ENCODE data around the gene CMTM8.
"Not testable (repeated sequence)": the region's sequence is repeated elsewhere in the genome, so short reads cannot be mapped to it uniquely, and the experiment has no call there.

The CMTM8 gene

DNA sequence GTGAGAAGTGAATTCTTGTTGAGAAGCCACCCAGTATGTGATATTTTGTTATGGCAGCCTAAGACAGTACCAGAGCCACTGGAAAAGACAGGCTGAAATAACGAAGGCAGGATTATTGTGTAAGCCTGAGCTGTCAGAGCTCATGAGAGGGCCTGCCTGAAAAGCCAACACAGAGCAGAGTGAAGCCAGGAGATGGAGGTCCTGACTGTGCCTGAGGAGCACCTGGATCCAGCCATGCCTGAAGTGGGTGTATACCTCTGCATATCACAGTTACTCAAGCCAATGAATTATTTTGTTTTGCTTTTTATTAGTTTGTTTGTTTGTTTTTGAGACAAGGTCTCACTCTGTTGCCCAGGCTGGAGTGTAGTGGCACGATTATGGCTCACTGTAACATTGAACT, 149.0 kb downstream of the CMTM8 start:
- no peak for DNase-seq

DNA sequence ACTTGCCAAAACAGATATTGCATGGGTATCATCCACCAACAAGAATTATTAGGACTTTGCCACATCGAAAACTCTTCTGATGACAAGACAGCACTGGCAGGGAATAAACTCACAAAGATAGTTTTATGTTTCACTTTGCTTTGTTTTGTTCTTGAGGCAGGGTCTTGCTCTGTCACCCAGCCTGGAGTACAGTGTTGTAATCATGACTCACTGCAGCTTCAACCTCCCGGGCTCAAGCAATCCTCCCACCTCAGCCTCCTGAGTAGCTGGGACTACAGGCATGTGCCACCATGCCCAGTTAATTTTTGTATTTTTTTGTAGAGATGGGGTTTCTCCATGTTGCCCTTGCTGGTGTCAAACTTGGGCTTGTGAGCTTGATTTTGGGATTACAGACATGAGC, 151.1 kb downstream of the CMTM8 start:
- not testable (repeated sequence) for DNase-seq

- peak in 1 of 2 experiments; percentile 72 for DNase-seq
Observed at GRCh38 chr3:32391643-32392535, 153.4 kb downstream of the CMTM8 start, which contains the start of gene CMTM7. CMTM7 (plus strand) TSS chr3:32391853; CDS start chr3:32391907, 54 bp downstream.

- DNase-seq, result no peak
Observed at GRCh38 chr3:32392536-32393302, 154.2 kb downstream of the CMTM8 start.

DNA sequence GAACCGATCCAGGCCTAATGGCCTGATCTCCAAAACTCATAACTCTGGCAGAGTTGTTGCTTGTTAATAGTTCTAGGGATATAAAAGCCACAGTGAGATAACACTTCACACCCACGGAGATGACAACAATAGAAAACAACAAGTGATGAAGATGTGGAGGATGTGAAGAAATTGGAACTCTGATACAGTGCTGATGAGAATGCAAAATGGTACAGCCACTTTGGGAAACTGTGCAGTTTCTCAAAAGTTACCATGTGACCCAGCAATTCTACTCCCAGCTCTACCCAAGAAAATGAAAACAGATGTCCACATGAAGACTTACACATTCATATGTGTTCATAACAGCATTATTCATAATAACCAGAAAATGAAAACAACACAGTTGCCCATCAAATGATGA, 157.0 kb downstream of the CMTM8 start:
- no peak for DNase-seq

GRCh38 chr3:32397941-32398340, 159.5 kb downstream of the CMTM8 start:
- DNase-seq, result no peak

DNA sequence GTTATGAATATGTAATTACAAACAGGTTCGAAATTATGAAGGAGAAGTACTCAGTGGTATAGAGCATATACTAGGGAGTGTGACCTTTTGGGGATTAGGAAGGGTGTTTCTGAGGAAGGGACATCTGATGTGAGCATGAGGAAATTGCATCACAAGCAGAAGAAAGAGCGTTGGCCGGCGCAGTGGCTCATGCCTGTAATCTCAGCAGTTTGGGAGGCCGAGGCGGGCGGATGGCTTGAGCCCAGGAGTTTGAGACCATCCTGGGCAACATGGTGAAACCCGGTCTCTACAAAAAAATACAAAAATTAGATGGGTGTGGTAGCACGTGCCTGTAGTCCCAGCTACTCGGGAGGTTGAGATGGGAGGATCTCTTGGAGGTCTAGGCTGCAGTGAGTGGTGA, 160.1 kb downstream of the CMTM8 start:
- DNase-seq, result no peak

- DNase-seq, result peak in 1 of 2 experiments; percentile 78
Observed at GRCh38 chr3:32399030-32399620, 160.6 kb downstream of the CMTM8 start.

DNA sequence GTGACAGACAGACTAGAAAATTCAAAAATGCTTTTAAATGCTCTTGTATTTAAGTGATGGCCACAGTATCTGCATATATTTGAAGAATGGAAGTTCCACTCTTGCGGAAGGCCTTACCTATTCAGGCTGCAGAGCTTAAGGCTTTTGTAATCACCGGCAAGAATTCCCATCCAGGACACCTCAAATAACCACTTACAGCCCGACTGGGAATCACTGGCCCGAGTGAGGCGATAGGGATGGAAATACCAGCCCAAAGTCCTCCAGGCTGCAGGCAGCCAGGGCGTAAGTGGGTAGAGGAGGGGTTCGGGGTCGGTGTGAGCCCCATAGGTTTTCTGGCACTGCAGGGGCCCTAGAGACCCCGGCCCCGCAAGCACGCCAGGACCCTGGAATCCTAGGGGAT, 162.6 kb downstream of the CMTM8 start:
- DNase-seq, result no peak

GRCh38 chr3:32401556-32402081, 163.1 kb downstream of the CMTM8 start:
- peak; percentile 11 to 75 for DNase-seq

GRCh38 chr3:32403663-32404062, 165.2 kb downstream of the CMTM8 start:
- no peak for DNase-seq

GRCh38 chr3:32404714-32405113, 166.2 kb downstream of the CMTM8 start:
- DNase-seq, result no peak

DNA sequence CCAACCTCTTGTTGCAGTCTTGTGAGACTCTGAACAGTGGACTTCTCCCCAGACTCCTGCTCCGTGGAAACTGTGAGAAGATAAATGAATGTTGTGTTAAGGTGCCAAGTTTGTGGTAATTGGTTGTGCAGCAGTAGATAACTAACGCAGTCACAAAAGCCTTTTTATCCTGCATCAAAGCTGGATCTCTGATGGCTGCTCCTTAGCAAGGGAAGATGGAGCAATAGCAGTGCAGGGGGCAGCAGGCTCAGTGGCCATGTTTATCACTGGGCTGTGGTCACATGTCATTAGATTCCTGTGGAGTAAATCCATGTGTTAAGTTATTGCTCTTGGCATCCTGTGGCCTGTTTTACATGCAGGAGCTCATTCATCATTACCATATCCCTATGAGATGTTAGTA, 166.7 kb downstream of the CMTM8 start:
- no peak for DNase-seq

DNA sequence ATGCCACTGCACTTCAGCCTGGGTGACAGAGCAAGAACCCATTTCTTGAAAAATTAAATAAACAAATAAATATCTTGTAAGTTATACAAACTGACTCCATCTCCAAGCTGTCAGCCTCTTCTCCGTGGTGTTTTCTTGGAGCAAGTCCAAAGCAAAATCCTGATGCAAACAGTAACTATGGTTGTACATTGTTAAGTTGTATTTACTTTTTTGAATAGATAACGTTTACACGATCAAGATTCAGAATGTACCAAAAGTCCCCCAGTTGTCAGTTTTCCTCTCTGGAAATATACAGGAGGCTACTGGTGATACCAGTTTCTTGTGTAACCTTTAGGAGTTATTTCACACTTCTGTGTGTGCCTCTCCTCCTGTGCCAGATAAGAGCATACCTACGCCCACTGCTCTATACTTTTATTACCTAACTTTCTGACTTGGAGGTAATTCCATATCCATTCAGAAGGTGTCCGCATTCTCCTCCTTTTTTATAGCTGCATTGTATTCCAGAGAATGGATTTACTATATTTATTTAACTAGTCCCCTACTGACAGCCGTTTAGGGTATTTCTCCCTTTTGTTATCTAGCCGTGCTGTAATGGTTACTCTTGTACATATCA, 167.3 kb downstream of the CMTM8 start:
- no peak for DNase-seq

DNA sequence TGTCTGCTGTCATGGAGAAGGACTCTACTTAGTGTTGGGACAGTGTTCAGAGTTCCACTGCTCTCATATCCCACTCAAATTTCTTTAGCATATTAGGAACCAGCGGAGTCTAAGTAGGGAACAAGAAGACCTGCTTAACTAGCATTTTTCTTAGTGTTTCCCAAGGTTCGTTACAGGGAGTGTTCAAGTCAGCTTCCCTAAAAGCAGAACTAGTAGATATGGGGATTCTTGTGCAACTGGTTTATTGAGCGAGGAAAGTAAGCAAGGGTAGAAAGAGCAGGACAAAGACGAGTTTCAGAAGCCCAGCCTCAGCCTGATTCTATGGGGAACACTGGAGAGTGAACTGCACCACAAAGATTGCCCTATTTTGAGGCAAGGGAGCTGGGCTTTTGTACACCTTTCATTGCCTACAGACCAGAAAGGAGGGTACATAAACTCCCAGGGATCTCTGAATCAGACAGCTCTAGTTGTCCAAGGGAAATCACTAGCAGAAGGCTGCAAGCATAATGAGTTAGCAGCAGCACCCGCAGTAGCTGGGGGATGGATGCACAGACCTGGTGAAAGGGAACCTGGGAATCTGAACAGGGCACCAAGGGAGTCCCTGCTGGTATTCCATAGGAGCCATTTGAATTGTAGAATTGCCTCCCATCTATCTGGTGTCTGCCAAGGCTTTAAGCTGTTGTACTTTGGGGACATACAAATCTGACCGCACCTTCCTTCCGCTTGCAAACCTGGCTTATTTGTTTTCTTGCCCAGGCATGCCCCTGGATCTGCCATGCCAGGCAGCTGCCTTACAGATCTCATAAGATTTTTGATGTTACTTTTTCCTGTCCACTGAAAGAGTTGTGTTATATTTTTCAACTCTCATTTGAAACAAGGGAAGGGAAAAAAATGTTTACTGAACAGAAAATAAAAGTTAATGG, 168.3 kb downstream of the CMTM8 start:
- peak; percentile 76 to 85 for DNase-seq

DNA sequence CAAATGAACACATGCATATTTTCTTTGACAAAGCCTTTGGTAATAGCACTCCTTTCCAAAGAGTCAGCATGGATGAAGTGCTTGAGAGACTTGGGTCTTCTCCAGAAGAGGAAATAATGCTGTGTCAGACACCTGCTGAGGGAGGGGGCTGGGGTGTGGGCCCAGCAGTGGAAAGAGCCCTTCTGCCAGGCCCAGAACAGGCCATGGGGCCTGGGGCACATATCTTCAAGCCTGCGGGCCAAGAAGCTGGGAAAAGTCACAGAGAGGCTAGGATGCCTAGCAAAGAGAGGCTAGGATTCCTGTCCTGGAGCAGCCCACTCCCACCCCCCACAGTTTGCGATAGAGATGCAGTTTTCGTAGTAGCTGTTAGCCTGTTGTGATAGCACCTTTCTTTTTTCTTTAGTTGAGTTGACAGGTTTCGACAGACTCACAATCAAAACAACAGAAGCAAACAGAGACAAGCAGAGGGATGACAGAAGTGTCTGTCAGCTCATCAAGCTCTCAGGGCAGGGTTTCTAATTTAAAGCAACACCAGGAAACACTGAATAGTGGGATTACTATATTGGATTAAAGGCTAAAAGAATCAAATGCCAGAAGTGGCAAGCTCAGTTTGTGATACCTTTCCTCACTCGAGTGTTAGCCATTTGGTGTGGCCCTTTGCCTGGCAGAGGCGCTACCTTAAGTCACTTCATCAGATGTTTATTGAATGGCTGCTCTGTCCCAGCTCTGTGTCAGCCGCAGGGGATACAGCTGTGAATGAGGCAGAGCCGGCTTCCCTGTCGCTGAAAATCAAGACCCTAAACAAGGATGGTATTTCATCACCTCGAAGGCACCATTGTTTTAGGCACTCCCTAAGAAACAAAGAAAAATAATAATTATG, 172.1 kb downstream of the CMTM8 start:
- DNase-seq, result no peak

GRCh38 chr3:32411442-32411841, 173.0 kb downstream of the CMTM8 start:
- DNase-seq, result no peak

- DNase-seq, result no peak
Observed at GRCh38 chr3:32412887-32413286, 174.4 kb downstream of the CMTM8 start.

DNA sequence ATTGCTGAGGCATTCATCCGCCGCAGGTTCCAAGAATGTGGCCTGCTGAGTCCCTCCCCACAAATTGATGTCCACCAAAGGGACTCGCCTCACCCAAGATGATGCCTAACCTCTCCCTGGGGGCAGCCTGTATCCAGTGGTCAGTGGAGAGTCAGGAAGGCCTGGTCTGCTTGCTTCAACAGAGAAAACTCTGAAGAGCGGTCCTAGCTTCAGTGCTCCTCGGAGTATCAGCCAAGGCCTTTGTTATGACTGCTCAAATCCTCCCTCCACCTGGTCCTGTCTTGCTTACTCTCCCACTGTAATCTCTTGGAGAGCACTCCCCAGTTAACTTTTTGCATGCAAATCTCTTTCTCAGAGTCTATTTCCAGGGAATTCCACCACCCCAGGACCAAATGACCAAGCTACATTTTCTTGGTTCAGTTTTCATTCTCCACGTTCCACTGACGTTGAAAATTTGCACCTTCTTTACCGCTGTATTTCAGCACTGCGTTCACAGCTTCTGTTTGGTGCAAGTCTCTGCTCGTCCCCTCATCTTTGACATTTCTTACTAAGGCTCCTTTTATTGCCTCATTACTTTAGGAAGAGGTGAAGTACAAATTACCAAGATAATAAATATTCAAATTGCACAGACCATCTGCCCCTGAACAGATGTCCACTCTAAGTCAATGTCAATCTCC, 175.5 kb downstream of the CMTM8 start:
- no peak for DNase-seq

Data from NCI-H526 (cell line).